SIG-M5 treated with dmso at 0.1 percent for 504 hours (cell line): ENCODE measurements around the gene SPTBN4.
A peak's percentile ranks its signal among the peaks of the same experiment; 100 is the strongest.
"Not testable (repeated sequence)": the region's sequence is repeated elsewhere in the genome, so short reads cannot be mapped to it uniquely, and the experiment has no call there.

ENCODE experiments used
- DNase-seq: peaks from one replicate; lab custom pipeline; 2025; ENCODE audit not compliant: unreplicated experiment; lab: John Stamatoyannopoulos, UW

The SPTBN4 gene

GRCh38 chr19:40466985-40467734 lies at the start of gene SPTBN4:
SPTBN4 (plus strand) TSS chr19:40467001; CDS start chr19:40472622, 5,621 bp downstream.
- DNase-seq, result no peak

- no peak for DNase-seq
Observed at GRCh38 chr19:40417643-40417981, 49.2 kb upstream of the SPTBN4 start.

GRCh38 chr19:40418040-40418439 lies 48.8 kb upstream of the SPTBN4 start:
- no peak for DNase-seq

- no peak for DNase-seq
Observed at GRCh38 chr19:40419066-40419612, 47.7 kb upstream of the SPTBN4 start.

GRCh38 chr19:40419780-40420179 lies 47.0 kb upstream of the SPTBN4 start:
- DNase-seq, result no peak

- DNase-seq, result no peak
Observed at GRCh38 chr19:40420451-40420765, 46.4 kb upstream of the SPTBN4 start.

GRCh38 chr19:40420766-40421765 lies 45.7 kb upstream of the SPTBN4 start:
- DNase-seq, result peak; percentile 71

GRCh38 chr19:40421993-40422747 lies 44.6 kb upstream of the SPTBN4 start:
- no peak for DNase-seq

GRCh38 chr19:40422748-40423566 lies 43.8 kb upstream of the SPTBN4 start:
- DNase-seq, result no peak

- DNase-seq, result no peak
Observed at GRCh38 chr19:40423938-40424337, 42.9 kb upstream of the SPTBN4 start.

GRCh38 chr19:40424637-40425449 lies 42.0 kb upstream of the SPTBN4 start:
- no peak for DNase-seq

- DNase-seq, result peak; percentile 98
Observed at GRCh38 chr19:40425450-40426287, 41.1 kb upstream of the SPTBN4 start, which contains the start of gene SERTAD1. SERTAD1 (minus strand) TSS chr19:40425992; CDS start chr19:40423546, 2,446 bp downstream.

GRCh38 chr19:40428197-40428596 lies 38.6 kb upstream of the SPTBN4 start:
- DNase-seq, result not testable (repeated sequence)

GRCh38 chr19:40430242-40430641 lies 36.6 kb upstream of the SPTBN4 start:
- not testable (repeated sequence) for DNase-seq

GRCh38 chr19:40431698-40432097 lies 35.1 kb upstream of the SPTBN4 start:
- no peak for DNase-seq

GRCh38 chr19:40432760-40433159 lies 34.0 kb upstream of the SPTBN4 start:
- not testable (repeated sequence) for DNase-seq

GRCh38 chr19:40433391-40434216 lies 33.2 kb upstream of the SPTBN4 start:
- DNase-seq, result peak; percentile 80
